MM.1S (cell line): ENCODE data around the gene ARPP21.
"Not testable (repeated sequence)": the region's sequence is repeated elsewhere in the genome, so short reads cannot be mapped to it uniquely, and the experiment has no call there.

Experiments used
- DNase-seq: peaks from one replicate; pipeline ENCODE4 v3.0.0-alpha.2; 2015
- H2AFZ ChIP-seq: fragments of 300-600 bp; sonication (generic); 2 replicates; pipeline ENCODE4 v1.6.0; 2016; ENCODE audit warnings: antibody characterized with exemption, low read length
- H3F3A ChIP-seq: fragments of 300-600 bp; sonication (generic); 2 replicates; pipeline ENCODE4 v1.6.1; 2016; ENCODE audit warnings: mild to moderate bottlenecking, antibody characterized with exemption, low read length, moderate library complexity, mixed read lengths; ENCODE audit not compliant: insufficient read depth
- H3K27ac ChIP-seq: fragments of 300-600 bp; sonication (generic); 2 replicates; pipeline ENCODE4 v1.5.1; 2016; ENCODE audit warnings: mild to moderate bottlenecking, low read length
- H3K27me3 ChIP-seq: fragments of 300-600 bp; sonication (generic); replicated peaks from 2 replicates; pipeline ENCODE4 v1.6.0; 2016; ENCODE audit warnings: low read length; ENCODE audit not compliant: insufficient read depth
- H3K36me3 ChIP-seq: fragments of 300-600 bp; sonication (generic); replicated peaks from 2 replicates; pipeline ENCODE4 v1.6.1; 2016; ENCODE audit warnings: mild to moderate bottlenecking, low read length, mixed read lengths; ENCODE audit not compliant: insufficient read depth
- H3K4me1 ChIP-seq: fragments of 300-600 bp; sonication (generic); 2 replicates; pipeline ENCODE4 v1.6.1; 2016; ENCODE audit warnings: low read length, mixed read lengths
- H3K4me2 ChIP-seq: fragments of 300-600 bp; sonication (generic); 2 replicates; pipeline ENCODE4 v1.6.0; 2016; ENCODE audit warnings: low read depth, low read length
- H3K4me3 ChIP-seq: fragments of 300-600 bp; sonication (generic); 2 replicates; pipeline ENCODE4 v1.5.1; 2016; ENCODE audit warnings: low read length, mixed read lengths
- H3K79me2 ChIP-seq: fragments of 300-600 bp; sonication (generic); 2 replicates; pipeline ENCODE4 v1.6.1; 2016; ENCODE audit warnings: mixed run types, low read length, mixed read lengths
- H3K9ac ChIP-seq: fragments of 300-600 bp; sonication (generic); 2 replicates; pipeline ENCODE4 v1.6.1; 2016; ENCODE audit warnings: low read length, mixed read lengths
- H3K9me2 ChIP-seq: fragments of 300-600 bp; sonication (generic); replicated peaks from 2 replicates; pipeline ENCODE4 v1.6.1; 2016; ENCODE audit warnings: mild to moderate bottlenecking, low read length, mixed read lengths; ENCODE audit not compliant: insufficient read depth
- H3K9me3 ChIP-seq: fragments of 300-600 bp; sonication (generic); replicated peaks from 2 replicates; pipeline ENCODE4 v1.6.1; 2016; ENCODE audit warnings: mild to moderate bottlenecking, low read length, mixed read lengths; ENCODE audit not compliant: insufficient read depth
- H4K20me1 ChIP-seq: fragments of 300-600 bp; sonication (generic); 2 replicates; pipeline ENCODE4 v1.6.1; 2016; ENCODE audit warnings: mild to moderate bottlenecking, low read length, moderate library complexity, mixed read lengths; ENCODE audit not compliant: insufficient read depth
- EZH2 ChIP-seq: fragments of 300-600 bp; sonication (generic); optimal IDR thresholded peaks from 2 replicates; pipeline ENCODE3; 2017; ENCODE audit warnings: low read depth, mild to moderate bottlenecking, antibody characterized with exemption, low read length, mixed read lengths
- EZH2phosphoT487 ChIP-seq: fragments of 300-600 bp; sonication (generic); IDR thresholded peaks from 2 replicates; pipeline ENCODE4 v1.6.1; 2018; ENCODE audit warnings: antibody characterized with exemption, low read length
- TF ChIP-seq, protein P1 (sequence below): fragments of 300-600 bp; sonication (generic); IDR thresholded peaks from 2 replicates; pipeline ENCODE4 v1.5.1; 2016; ENCODE audit warnings: antibody characterized with exemption, low read length, mixed read lengths

Gene ARPP21

DNA sequence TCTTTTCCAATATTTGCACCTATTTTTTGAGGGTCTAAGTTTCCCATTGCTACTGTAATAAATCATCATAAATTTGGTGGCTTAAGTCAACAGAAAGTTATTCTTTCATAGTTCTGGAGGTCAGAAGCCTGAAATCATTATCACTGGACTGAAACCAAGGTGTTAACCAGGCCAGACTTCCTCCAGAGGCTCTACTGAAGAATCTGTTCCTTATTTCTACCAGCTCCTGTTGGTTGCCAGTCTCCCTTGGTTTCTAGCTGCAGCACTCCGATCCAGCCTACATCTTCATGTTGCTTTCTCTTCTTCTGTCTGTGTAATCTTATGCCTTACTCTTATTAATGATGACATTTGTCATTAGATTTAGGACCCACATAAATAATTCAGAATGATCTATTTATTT lies 22.0 kb upstream of the ARPP21 start:
- H3K79me2 ChIP-seq: no peaks in the 10 kb centered on the region
- no peaks in the 10 kb centered on the region for H3K27me3 ChIP-seq
- H3K9me3 ChIP-seq: no peaks in the 10 kb centered on the region
- no peak overlapping the region for H3K4me3 ChIP-seq
- no peak overlapping the region for H3K9ac ChIP-seq
- H4K20me1 ChIP-seq: no peaks in the 10 kb centered on the region
- H3K36me3 ChIP-seq: no peaks in the 10 kb centered on the region
- no peaks in the 10 kb centered on the region for H3K9me2 ChIP-seq
- no peaks in the 10 kb centered on the region for H3K4me1 ChIP-seq
- no peaks in the 10 kb centered on the region for H3F3A ChIP-seq
- no peak for TF ChIP-seq EZH2phosphoT487
- TF ChIP-seq EZH2: no peak
- TF ChIP-seq, protein P1, sequence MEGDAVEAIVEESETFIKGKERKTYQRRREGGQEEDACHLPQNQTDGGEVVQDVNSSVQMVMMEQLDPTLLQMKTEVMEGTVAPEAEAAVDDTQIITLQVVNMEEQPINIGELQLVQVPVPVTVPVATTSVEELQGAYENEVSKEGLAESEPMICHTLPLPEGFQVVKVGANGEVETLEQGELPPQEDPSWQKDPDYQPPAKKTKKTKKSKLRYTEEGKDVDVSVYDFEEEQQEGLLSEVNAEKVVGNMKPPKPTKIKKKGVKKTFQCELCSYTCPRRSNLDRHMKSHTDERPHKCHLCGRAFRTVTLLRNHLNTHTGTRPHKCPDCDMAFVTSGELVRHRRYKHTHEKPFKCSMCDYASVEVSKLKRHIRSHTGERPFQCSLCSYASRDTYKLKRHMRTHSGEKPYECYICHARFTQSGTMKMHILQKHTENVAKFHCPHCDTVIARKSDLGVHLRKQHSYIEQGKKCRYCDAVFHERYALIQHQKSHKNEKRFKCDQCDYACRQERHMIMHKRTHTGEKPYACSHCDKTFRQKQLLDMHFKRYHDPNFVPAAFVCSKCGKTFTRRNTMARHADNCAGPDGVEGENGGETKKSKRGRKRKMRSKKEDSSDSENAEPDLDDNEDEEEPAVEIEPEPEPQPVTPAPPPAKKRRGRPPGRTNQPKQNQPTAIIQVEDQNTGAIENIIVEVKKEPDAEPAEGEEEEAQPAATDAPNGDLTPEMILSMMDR: no peak
- no peak overlapping the region for H3K27ac ChIP-seq
- DNase-seq: no peak
- H3K4me2 ChIP-seq: no peak overlapping the region
- no peak overlapping the region for H2AFZ ChIP-seq

DNA sequence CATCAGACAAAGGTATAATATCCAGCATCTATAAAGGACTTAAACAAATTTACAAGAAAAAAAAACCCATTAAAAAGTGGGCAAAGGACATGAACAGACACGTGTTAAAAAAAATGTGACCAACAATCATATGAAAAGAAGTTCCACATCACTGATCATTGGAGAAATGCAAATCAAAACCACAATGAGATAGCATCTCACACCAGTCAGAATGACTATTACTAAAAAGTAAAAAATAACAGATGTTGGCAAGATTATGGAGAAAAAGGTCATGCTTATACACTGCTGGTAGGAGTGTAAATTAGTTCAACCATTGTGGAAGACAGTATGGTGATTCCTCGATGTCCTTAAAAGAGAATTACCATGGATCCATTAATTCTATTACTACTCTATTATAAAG lies 19.1 kb upstream of the ARPP21 start:
- not testable (repeated sequence) for H3K27me3 ChIP-seq, H4K20me1 ChIP-seq, DNase-seq, H3K9me2 ChIP-seq, H3K9me3 ChIP-seq, H3K4me2 ChIP-seq, H3K27ac ChIP-seq, H3K4me3 ChIP-seq, H3K4me1 ChIP-seq, H3K79me2 ChIP-seq, H3F3A ChIP-seq, H3K9ac ChIP-seq, H2AFZ ChIP-seq, H3K36me3 ChIP-seq

DNA sequence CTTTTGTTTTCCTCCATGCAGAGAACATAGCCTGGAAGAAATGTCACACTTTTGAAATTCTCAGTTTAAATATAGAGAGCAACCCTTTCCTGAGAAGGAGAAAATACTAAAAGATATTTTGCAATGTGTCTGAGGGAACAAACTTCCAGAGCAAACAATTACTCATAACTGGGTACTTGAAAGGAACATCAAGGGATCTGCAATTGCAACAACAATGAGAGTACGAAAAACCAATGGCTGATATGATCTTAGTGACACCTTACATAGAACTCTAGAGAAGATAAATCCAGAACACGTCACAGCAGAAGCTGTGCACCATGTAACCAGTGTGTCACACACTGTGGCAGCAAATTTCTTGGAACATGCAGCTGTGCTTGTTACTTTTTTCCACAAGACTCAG lies 14.6 kb upstream of the ARPP21 start:
- Histone ChIP-seq H2AFZ (no peak overlapping the region), H3K9me3 (no peaks in the 10 kb centered on the region), H3K79me2 (no peaks in the 10 kb centered on the region), H4K20me1 (no peaks in the 10 kb centered on the region), H3F3A (no peaks in the 10 kb centered on the region), H3K27ac (no peak overlapping the region), H3K4me3 (no peak overlapping the region), H3K4me2 (no peak overlapping the region), H3K27me3 (no peaks in the 10 kb centered on the region), H3K36me3 (no peaks in the 10 kb centered on the region), H3K9me2 (no peaks in the 10 kb centered on the region), H3K4me1 (no peaks in the 10 kb centered on the region), H3K9ac (no peak overlapping the region)
- no peak for DNase-seq
- TF ChIP-seq, protein P1: no peak
- no peak for TF ChIP-seq EZH2phosphoT487
- TF ChIP-seq EZH2: no peak

DNA sequence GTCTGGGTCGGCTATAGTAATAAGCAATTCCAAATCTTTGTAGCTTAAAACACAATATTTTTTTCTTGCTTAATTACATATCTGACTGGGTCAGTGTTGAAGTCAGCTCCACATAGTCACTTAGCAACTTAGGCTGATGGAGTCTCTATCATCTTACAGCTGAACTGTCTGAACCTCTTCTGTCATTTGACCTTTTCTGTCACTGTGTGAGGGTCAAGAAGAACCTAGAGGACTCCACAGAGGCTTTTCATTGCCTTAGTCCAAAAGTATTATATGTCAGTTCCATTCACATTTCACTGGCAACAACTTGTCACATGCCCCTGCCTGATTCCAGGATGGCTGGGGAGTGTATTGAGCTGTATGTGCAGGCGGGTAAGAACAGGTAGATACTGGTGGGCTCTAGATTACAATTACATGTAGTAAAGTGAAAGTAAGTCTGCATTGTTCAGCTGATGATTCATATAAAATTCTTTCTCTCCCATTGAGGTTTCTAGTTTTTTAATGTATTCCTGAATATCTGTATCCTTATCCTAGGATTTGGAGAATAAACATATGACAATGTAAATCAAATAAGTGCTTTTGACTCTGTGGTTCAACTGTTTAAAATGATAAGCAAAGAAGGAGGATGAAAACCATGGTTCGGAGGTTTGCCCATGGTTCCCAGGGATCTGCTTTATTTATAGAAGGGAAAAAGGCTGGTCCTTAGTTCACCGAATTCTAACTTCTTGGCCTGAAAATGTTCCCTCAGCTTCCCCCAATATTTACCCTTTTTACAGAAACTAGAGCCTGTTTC lies 5.8 kb upstream of the ARPP21 start:
- H3K9ac ChIP-seq: no peak overlapping the region
- H3K4me2 ChIP-seq: no peak overlapping the region
- TF ChIP-seq, protein P1: no peak
- TF ChIP-seq EZH2 (no peak), EZH2phosphoT487 (no peak)
- H3K79me2 ChIP-seq: no peaks in the 10 kb centered on the region
- H3K36me3 ChIP-seq: no peaks in the 10 kb centered on the region
- no peaks in the 10 kb centered on the region for H3K9me3 ChIP-seq
- H3K9me2 ChIP-seq: no peaks in the 10 kb centered on the region
- H2AFZ ChIP-seq: no peak overlapping the region
- H4K20me1 ChIP-seq: no peaks in the 10 kb centered on the region
- no peaks in the 10 kb centered on the region for H3K27me3 ChIP-seq
- H3K4me1 ChIP-seq: no peaks in the 10 kb centered on the region
- no peak for DNase-seq
- no peak overlapping the region for H3K27ac ChIP-seq
- H3K4me3 ChIP-seq: no peak overlapping the region
- H3F3A ChIP-seq: no peaks in the 10 kb centered on the region
